ENCODE data around the gene RCAN2.

GRCh38 chr6:46509981-46510510 is 18.8 kb upstream of the RCAN2 start:
- TF ChIP-seq CTCF (IDR thresholded peaks at IDR 0.05) (no peak), POLR2A (IDR thresholded peaks at IDR 0.05) (no peak), POLR2AphosphoS5 (IDR thresholded peaks at IDR 0.05) (no peak)
